HL-60 (cell line): Measurements from ENCODE around the gene IL22RA1.

ENCODE experiments used
- DNase-seq, 2 experiments: peaks; one replicate each; pipeline ENCODE4 v3.0.0-alpha.2; 2010 to 2020; ENCODE audit warnings: low read depth in 1 of 2, low spot score in 1 of 2
- H3K27ac ChIP-seq: fragments of 250-450 bp; sonication (Bioruptor Pico); replicated peaks from 2 replicates; pipeline ENCODE4 v1.5.1; 2020; ENCODE audit warnings: mild to moderate bottlenecking, moderate library complexity
- H3K27me3 ChIP-seq: fragments of 250-450 bp; sonication (Bioruptor Pico); 2 replicates; pipeline ENCODE4 v1.5.1; 2021; ENCODE audit warnings: mild to moderate bottlenecking, moderate library complexity; ENCODE audit not compliant: insufficient read depth, poor library complexity, severe bottlenecking
- H3K4me3 ChIP-seq: replicated peaks from 2 replicates; pipeline ENCODE4 v1.5.1; 2011; ENCODE audit warnings: mild to moderate bottlenecking, control low read depth, low read length; ENCODE audit not compliant: insufficient read depth
- GABPA ChIP-seq: IDR thresholded peaks from 2 replicates; pipeline ENCODE4 v1.6.1; 2012; ENCODE audit warnings: low read depth
- POLR2AphosphoS5 ChIP-seq: IDR thresholded peaks from 2 replicates; pipeline ENCODE4 v1.6.1; 2012; ENCODE audit warnings: low read depth
- REST ChIP-seq: IDR thresholded peaks from 2 replicates; pipeline ENCODE4 v1.6.1; 2012; ENCODE audit warnings: low read depth; ENCODE audit not compliant: insufficient replicate concordance
- SPI1 ChIP-seq: IDR thresholded peaks from 2 replicates; pipeline ENCODE4 v1.6.1; 2012; ENCODE audit warnings: low read depth, mild to moderate bottlenecking, borderline replicate concordance
- TF ChIP-seq, protein P1 (sequence below): IDR thresholded peaks from one replicate; pipeline ENCODE4 v1.5.1; 2011; ENCODE audit warnings: low read length, control low read depth, inconsistent platforms; ENCODE audit not compliant: insufficient read depth

IL22RA1 gene

GRCh38 chr1:24074196-24074595 is 68.7 kb downstream of the IL22RA1 start:
- no peak for TF ChIP-seq REST
- no peak for TF ChIP-seq SPI1
- TF ChIP-seq POLR2AphosphoS5, result no peak
- TF ChIP-seq, protein P1, sequence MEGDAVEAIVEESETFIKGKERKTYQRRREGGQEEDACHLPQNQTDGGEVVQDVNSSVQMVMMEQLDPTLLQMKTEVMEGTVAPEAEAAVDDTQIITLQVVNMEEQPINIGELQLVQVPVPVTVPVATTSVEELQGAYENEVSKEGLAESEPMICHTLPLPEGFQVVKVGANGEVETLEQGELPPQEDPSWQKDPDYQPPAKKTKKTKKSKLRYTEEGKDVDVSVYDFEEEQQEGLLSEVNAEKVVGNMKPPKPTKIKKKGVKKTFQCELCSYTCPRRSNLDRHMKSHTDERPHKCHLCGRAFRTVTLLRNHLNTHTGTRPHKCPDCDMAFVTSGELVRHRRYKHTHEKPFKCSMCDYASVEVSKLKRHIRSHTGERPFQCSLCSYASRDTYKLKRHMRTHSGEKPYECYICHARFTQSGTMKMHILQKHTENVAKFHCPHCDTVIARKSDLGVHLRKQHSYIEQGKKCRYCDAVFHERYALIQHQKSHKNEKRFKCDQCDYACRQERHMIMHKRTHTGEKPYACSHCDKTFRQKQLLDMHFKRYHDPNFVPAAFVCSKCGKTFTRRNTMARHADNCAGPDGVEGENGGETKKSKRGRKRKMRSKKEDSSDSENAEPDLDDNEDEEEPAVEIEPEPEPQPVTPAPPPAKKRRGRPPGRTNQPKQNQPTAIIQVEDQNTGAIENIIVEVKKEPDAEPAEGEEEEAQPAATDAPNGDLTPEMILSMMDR, result no peak
- TF ChIP-seq GABPA, result no peak
- Histone ChIP-seq H3K27ac (no peak overlapping the region), H3K4me3 (no peak overlapping the region), H3K27me3 (no peaks in the 10 kb centered on the region)
- no peak for DNase-seq

DNA sequence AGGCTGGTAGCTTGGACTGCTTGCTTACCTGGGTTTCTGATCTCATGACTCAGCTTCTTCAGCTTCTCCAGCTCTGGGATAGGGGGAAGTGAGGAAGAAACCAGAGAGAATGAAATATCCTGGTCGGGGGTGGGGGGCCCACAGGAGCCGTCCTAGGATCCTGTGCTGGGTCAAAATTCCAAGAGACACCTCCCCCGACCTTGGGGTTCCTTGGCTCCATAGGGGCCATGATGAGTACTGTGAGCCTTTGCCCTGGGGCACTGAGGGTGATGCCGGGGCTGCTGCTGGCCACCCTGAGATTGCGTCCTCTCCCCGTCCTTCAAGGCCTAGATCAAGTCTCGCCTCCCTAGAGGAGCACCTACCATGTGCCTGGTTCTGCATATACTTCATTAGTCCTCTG is 71.0 kb downstream of the IL22RA1 start:
- H3K27me3 ChIP-seq, result no peaks in the 10 kb centered on the region
- DNase-seq, result no peak
- no peak for TF ChIP-seq GABPA
- TF ChIP-seq, protein P1, result no peak
- TF ChIP-seq REST, result no peak
- TF ChIP-seq POLR2AphosphoS5, result no peak
- no peak for TF ChIP-seq SPI1
- H3K4me3 ChIP-seq, result no peak overlapping the region
- H3K27ac ChIP-seq, result no peak overlapping the region

GRCh38 chr1:24070821-24071393 is 72.0 kb downstream of the IL22RA1 start:
- DNase-seq, result peak; percentile 50 to 76
- Histone ChIP-seq H3K27me3 (no peaks in the 10 kb centered on the region), H3K4me3 (no peak overlapping the region), H3K27ac (no peak overlapping the region)
- TF ChIP-seq REST, result no peak
- TF ChIP-seq, protein P1, result peak; percentile 85
- TF ChIP-seq POLR2AphosphoS5, result no peak
- no peak for TF ChIP-seq SPI1
- TF ChIP-seq GABPA, result no peak
